Upper lobe of right lung (tissue), 1 donor: ENCODE measurements around the gene EVX2. TPM values are rescaled to one million over a fixed set of nuclear protein-coding genes. Genes with fewer than 3 reads are reported as not detected.

Experiments used
- ATAC-seq: fragments of 200-7000 bp; cut with Tn5 transposase; one replicate; pipeline ENCODE4 v1.9.1; 2020; ENCODE audit warnings: mild to moderate bottlenecking, moderate library complexity
- DNase-seq: peaks from one replicate; pipeline ENCODE4 v3.0.0-alpha.2; 2020
- H3K27ac ChIP-seq: fragments of 200-600 bp; one replicate; pipeline ENCODE4 v1.8.0; 2022
- H3K27me3 ChIP-seq: fragments of 200-600 bp; one replicate; pipeline ENCODE4 v1.8.0; 2022; ENCODE audit warnings: mild to moderate bottlenecking
- H3K36me3 ChIP-seq: fragments of 200-600 bp; one replicate; pipeline ENCODE4 v1.8.0; 2022
- H3K4me1 ChIP-seq: fragments of 200-600 bp; one replicate; pipeline ENCODE4 v1.8.0; 2022
- H3K4me3 ChIP-seq: fragments of 200-600 bp; one replicate; pipeline ENCODE4 v1.8.0; 2022; ENCODE audit warnings: mild to moderate bottlenecking
- H3K9me3 ChIP-seq: fragments of 200-600 bp; one replicate; pipeline ENCODE4 v1.8.0; 2022
- CTCF ChIP-seq: fragments of 200-600 bp; IDR thresholded peaks from one replicate; pipeline ENCODE4 v1.8.0; 2022; ENCODE audit warnings: antibody characterized with exemption
- intact Hi-C: fragments of 100-400 bp; cut with DNase I; formaldehyde crosslinking; loops from one replicate; pipeline ENCODE4 v1.11.0; 2022
- total RNA-seq: library from RNA; stranded (reverse); fragmentation: NEBNext Ultra II Directional; extraction: Animal tissue kit (Norgen Biotek cat#: 25700); gene quantifications from one replicate; pipeline ENCODE4 v1.2.1, GENCODE V29; 2021
- donor health status: DM: no; HTN: yes; CAD: no; lungs with severe emphysema.

The EVX2 gene
- total RNA-seq, 1 donor from 2014 or later = not detected

- ATAC-seq (no peak), DNase-seq (no peak)
- no peak for TF ChIP-seq CTCF
- Histone ChIP-seq H3K27ac (no peak overlapping the region), H3K4me3 (no peak overlapping the region), H3K4me1 (peaks cover 25% of the 10 kb centered on the region), H3K36me3 (no peaks in the 10 kb centered on the region), H3K9me3 (no peaks in the 10 kb centered on the region), H3K27me3 (peaks cover 99% of the 10 kb centered on the region)
- intact Hi-C loops = no loop called here
These were observed 10.6 kb upstream of the EVX2 start for GRCh38 chr2:176094349-176094748.

GRCh38 chr2:176093898-176094249 lies 10.1 kb upstream of the EVX2 start:
- H3K9me3 ChIP-seq = no peaks in the 10 kb centered on the region
- intact Hi-C loops = no loop called here
- no peaks in the 10 kb centered on the region for H3K36me3 ChIP-seq
- ATAC-seq (no peak), DNase-seq (no peak)
- H3K4me3 ChIP-seq = no peak overlapping the region
- peaks cover 25% of the 10 kb centered on the region for H3K4me1 ChIP-seq
- no peak overlapping the region for H3K27ac ChIP-seq
- no peak for TF ChIP-seq CTCF
- H3K27me3 ChIP-seq = peaks cover 99% of the 10 kb centered on the region

DNA sequence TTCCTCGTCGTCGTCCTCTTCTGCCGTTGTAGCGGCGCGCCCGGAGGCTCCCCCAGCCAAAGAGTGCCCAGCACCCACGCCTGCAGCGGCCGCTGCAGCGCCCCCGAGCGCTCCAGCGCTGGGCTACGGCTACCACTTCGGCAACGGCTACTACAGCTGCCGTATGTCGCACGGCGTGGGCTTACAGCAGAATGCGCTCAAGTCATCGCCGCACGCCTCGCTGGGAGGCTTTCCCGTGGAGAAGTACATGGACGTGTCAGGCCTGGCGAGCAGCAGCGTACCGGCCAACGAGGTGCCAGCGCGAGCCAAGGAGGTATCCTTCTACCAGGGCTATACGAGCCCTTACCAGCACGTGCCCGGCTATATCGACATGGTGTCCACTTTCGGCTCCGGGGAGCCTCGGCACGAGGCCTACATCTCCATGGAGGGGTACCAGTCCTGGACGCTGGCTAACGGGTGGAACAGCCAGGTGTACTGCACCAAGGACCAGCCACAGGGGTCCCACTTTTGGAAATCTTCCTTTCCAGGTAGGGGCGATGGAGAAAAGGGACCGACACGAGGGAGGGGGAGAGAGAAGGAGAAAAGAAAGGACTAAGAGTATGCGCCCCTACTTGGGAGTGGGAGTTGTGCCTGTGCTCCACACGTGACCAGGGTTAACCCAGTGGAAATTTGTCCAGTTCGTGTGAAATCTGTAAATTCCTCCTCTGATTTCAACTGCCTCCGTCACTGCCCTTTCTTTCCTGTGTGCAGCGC lies 9.6 kb upstream of the EVX2 start:
- H3K36me3 ChIP-seq = no peaks in the 10 kb centered on the region
- peaks cover 99% of the 10 kb centered on the region for H3K27me3 ChIP-seq
- intact Hi-C loops = no loop called here
- peaks cover 28% of the 10 kb centered on the region for H3K4me1 ChIP-seq
- no peak for ATAC-seq
- no peak for DNase-seq
- no peak overlapping the region for H3K27ac ChIP-seq
- H3K9me3 ChIP-seq = no peaks in the 10 kb centered on the region
- no peak for TF ChIP-seq CTCF
- no peak overlapping the region for H3K4me3 ChIP-seq

GRCh38 chr2:176092270-176093144 lies 8.7 kb upstream of the EVX2 start, which contains the start of gene HOXD13:
Gene HOXD13 (plus strand): TSS chr2:176092721. CDS start chr2:176092891, 170 bp downstream.
- Histone ChIP-seq H3K36me3 (no peaks in the 10 kb centered on the region), H3K27me3 (peaks cover 99% of the 10 kb centered on the region), H3K4me3 (no peak within 1 kb of the TSS), H3K27ac (no peak within 1 kb of the TSS), H3K4me1 (peaks cover 32% of the 10 kb centered on the region), H3K9me3 (no peaks in the 10 kb centered on the region)
- intact Hi-C loops = no loop called here
- TF ChIP-seq CTCF = no peak
- no peak for ATAC-seq
- no peak for DNase-seq

DNA sequence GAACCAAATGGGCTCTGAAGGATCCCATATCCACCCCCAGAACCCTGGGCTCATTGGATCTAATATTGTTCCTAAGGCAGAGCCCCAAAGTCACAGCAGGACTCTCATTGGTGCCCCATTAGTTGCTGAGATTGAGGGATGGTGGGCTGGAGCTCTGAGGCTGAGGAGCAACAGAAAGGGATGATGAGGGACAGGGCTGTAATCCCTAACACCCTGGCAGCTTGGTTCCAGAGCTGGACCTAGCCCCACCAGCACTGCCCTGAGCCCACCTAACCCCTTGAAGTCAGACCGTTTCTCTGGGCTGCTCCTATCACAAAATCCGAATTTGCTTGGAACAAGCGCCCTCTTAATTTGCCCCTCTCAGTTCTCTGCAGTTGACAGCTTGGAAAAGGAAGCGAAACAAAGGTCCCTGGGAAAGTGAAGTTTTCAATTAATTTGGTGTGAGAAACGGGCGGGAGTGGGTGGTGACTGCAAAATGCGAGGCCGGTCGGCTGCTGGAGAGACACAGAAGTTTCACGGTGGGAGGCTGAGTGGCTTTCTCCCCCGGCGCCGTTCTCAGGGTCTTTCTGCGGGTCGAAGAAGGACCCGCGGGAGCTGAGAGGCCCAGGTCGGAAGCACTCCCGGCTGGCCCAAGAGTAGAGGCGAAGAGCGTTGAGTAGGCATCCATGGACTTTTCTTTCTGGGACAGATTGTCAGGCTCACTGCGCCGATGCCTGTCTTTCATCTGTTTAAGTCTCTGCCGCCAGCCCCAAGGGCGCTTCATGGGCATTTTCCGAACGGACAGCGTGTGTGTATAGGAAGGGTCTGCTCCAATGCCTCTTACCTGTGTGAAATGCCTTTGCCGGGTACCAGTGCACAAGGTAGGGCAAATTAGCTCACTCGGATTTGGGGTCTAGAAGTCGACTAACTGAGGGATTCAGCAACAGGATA lies 7.8 kb upstream of the EVX2 start:
- no peak overlapping the region for H3K4me3 ChIP-seq
- no peaks in the 10 kb centered on the region for H3K9me3 ChIP-seq
- intact Hi-C loops = no loop called here
- ATAC-seq = no peak
- H3K27me3 ChIP-seq = peaks cover 99% of the 10 kb centered on the region
- peaks cover 23% of the 10 kb centered on the region for H3K4me1 ChIP-seq
- no peak overlapping the region for H3K27ac ChIP-seq
- no peak for TF ChIP-seq CTCF
- H3K36me3 ChIP-seq = no peaks in the 10 kb centered on the region
- DNase-seq = no peak
